SK-N-SH (cell line): ENCODE measurements around the gene A1BG. TPM values are rescaled to one million over a fixed set of nuclear protein-coding genes. Genes with fewer than 3 reads are reported as not detected.
"Not testable (repeated sequence)": the region's sequence is repeated elsewhere in the genome, so short reads cannot be mapped to it uniquely, and the experiment has no call there.

Experiments used
- CTCF ChIA-PET: fragments of 300-600, 350-600 bp; formaldehyde crosslinking; extraction: SDS; loops from one replicate; lab custom pipeline; 2021; lab: Yijun Ruan, JAX
- POLR2A ChIA-PET: fragments of 350-600 bp; sonication (Branson Sonifier 250); formaldehyde crosslinking; extraction: SDS; loops from one replicate; lab custom pipeline; 2020; ENCODE audit warnings: antibody characterized with exemption, inconsistent platforms; lab: Yijun Ruan, JAX
- DNase-seq: peaks from one replicate; pipeline ENCODE4 v3.0.0; 2012
- H2AFZ ChIP-seq: fragments of 200-600 bp; sonication (generic); 2 replicates; pipeline ENCODE4 v1.8.1; 2016; ENCODE audit warnings: antibody characterized with exemption, mild to moderate bottlenecking, low read depth
- H3F3A ChIP-seq: fragments of 200-600 bp; sonication (generic); replicated peaks from 2 replicates; pipeline ENCODE3; 2016; ENCODE audit warnings: antibody characterized with exemption, mild to moderate bottlenecking; ENCODE audit not compliant: insufficient read depth
- H3K27ac ChIP-seq, 2 experiments: fragments of 200-500 bp in 1 of 2; fragments of 200-600 bp in 1 of 2; sonication (Bioruptor generic) in 1 of 2; sonication (generic), shearing (Covaris generic) in 1 of 2; 2 replicates each; pipeline versions ENCODE4 v1.5.1 to v1.6.1; 2014 to 2016; ENCODE audit warnings: low read depth in 2 of 2, inconsistent platforms in 1 of 2, low read length in 1 of 2, mild to moderate bottlenecking in 1 of 2, mixed read lengths in 1 of 2
- H3K27me3 ChIP-seq: fragments of 200-600 bp; sonication (generic), shearing (Covaris generic); 2 replicates; pipeline ENCODE4 v1.6.1; 2016; ENCODE audit warnings: mixed run types; ENCODE audit not compliant: insufficient read depth
- H3K36me3 ChIP-seq, 2 experiments: fragments of 200-500 bp in 1 of 2; fragments of 200-600 bp in 1 of 2; sonication (Bioruptor generic) in 1 of 2; sonication (generic) in 1 of 2; replicated peaks in 1 of 2; 2 replicates each; pipeline versions ENCODE3 to v1.5.1; 2014 to 2016; ENCODE audit warnings: low read length in 1 of 2, mild to moderate bottlenecking in 1 of 2; ENCODE audit not compliant: insufficient read depth in 2 of 2, control insufficient read depth in 1 of 2
- H3K4me1 ChIP-seq, 2 experiments: fragments of 200-500 bp in 1 of 2; fragments of 200-600 bp in 1 of 2; sonication (Bioruptor generic) in 1 of 2; sonication (generic), shearing (Covaris generic) in 1 of 2; 2 replicates each; pipeline versions ENCODE4 v1.5.1 to v1.6.1; 2014 to 2016; ENCODE audit warnings: low read depth in 1 of 2, low read length in 1 of 2, mixed run types in 1 of 2; ENCODE audit not compliant: insufficient read depth in 2 of 2, control insufficient read depth in 1 of 2
- H3K4me2 ChIP-seq: fragments of 200-600 bp; sonication (generic), shearing (Covaris generic); 2 replicates; pipeline ENCODE4 v1.6.1; 2017; ENCODE audit warnings: mixed run types
- H3K4me3 ChIP-seq, 2 experiments: fragments of 200-500 bp in 1 of 2; fragments of 200-600 bp in 1 of 2; sonication (Bioruptor generic) in 1 of 2; sonication (generic), shearing (Covaris generic) in 1 of 2; 2 replicates each; pipeline versions ENCODE4 v1.5.1 to v1.8.1; 2014 to 2016; ENCODE audit warnings: low read depth in 2 of 2, inconsistent platforms in 1 of 2, low read length in 1 of 2, mild to moderate bottlenecking in 1 of 2, mixed read lengths in 1 of 2, moderate library complexity in 1 of 2
- H3K79me2 ChIP-seq: fragments of 200-600 bp; sonication (generic); 2 replicates; pipeline ENCODE4 v1.8.1; 2017; ENCODE audit warnings: mild to moderate bottlenecking; ENCODE audit not compliant: insufficient read depth
- H3K9ac ChIP-seq: fragments of 200-600 bp; sonication (generic); 2 replicates; pipeline ENCODE4 v1.6.1; 2017; ENCODE audit warnings: mixed run types
- H3K9me2 ChIP-seq: fragments of 200-600 bp; sonication (generic); 2 replicates; pipeline ENCODE4 v1.6.1; 2017; ENCODE audit warnings: mixed run types
- H3K9me3 ChIP-seq: fragments of 200-600 bp; sonication (generic); 2 replicates; pipeline ENCODE4 v1.6.1; 2017; ENCODE audit warnings: mixed run types, mild to moderate bottlenecking, moderate library complexity
- H4K20me1 ChIP-seq: fragments of 200-600 bp; sonication (generic); 2 replicates; pipeline ENCODE4 v1.6.1; 2017; ENCODE audit warnings: mild to moderate bottlenecking, mixed run types; ENCODE audit not compliant: insufficient read depth
- EP300 ChIP-seq, 2 experiments: IDR thresholded peaks; 2 replicates each; pipeline versions ENCODE4 v1.4.0 to v1.6.1; 2012; ENCODE audit warnings: borderline replicate concordance in 1 of 2, low read depth in 1 of 2, low read length in 1 of 2
- EZH2phosphoT487 ChIP-seq: fragments of 200-600 bp; sonication (generic); IDR thresholded peaks from 2 replicates; pipeline ENCODE4 v1.6.1; 2017; ENCODE audit warnings: low read depth, mixed run types, mild to moderate bottlenecking, antibody characterized with exemption, moderate library complexity, borderline replicate concordance
- GATA2 ChIP-seq: sonication (generic); formaldehyde crosslinking; IDR thresholded peaks from 2 replicates; pipeline ENCODE4 v1.5.0; 2020; ENCODE audit warnings: mild to moderate bottlenecking, missing genetic modification reagents
- IRF3 ChIP-seq: fragments of 150-350 bp; IDR thresholded peaks from 2 replicates; pipeline ENCODE4 v1.6.1; 2016; ENCODE audit warnings: mild to moderate bottlenecking, low read depth, low read length
- MXI1 ChIP-seq: IDR thresholded peaks from 2 replicates; pipeline ENCODE4 v1.6.1; 2012; ENCODE audit warnings: mild to moderate bottlenecking, low read depth, low read length, improper control_type of control experiment
- NRF1 ChIP-seq: IDR thresholded peaks from 2 replicates; pipeline ENCODE4 v1.6.1; 2012; ENCODE audit warnings: low read depth, mild to moderate bottlenecking, low read length
- POLR2AphosphoS5 ChIP-seq: IDR thresholded peaks from 2 replicates; pipeline ENCODE4 v1.6.1; 2012; ENCODE audit warnings: low read depth, low read length
- RCOR1 ChIP-seq: fragments of 150-350 bp; IDR thresholded peaks from 2 replicates; pipeline ENCODE4 v1.6.1; 2017; ENCODE audit warnings: antibody characterized with exemption, low read length
- SIN3A ChIP-seq: IDR thresholded peaks from 2 replicates; pipeline ENCODE4 v1.6.1; 2012; ENCODE audit warnings: low read depth, mild to moderate bottlenecking, low read length, moderate library complexity, borderline replicate concordance
- SMC3 ChIP-seq: IDR thresholded peaks from 2 replicates; pipeline ENCODE4 v1.6.1; 2012; ENCODE audit warnings: low read depth, low read length, improper control_type of control experiment
- TAF1 ChIP-seq: IDR thresholded peaks from 2 replicates; pipeline ENCODE4 v1.6.1; 2012; ENCODE audit warnings: low read depth, mild to moderate bottlenecking, low read length, moderate library complexity, borderline replicate concordance
- TEAD4 ChIP-seq: IDR thresholded peaks from 2 replicates; pipeline ENCODE4 v1.4.0; 2012; ENCODE audit warnings: mild to moderate bottlenecking, borderline replicate concordance; ENCODE audit not compliant: insufficient read depth
- WGBS: methylation state at CpG from one replicate; pipeline ENCODE4 v1.1.6; 2017; ENCODE audit warnings: low lambda C conversion rate; 5-methylcytosine and 5-hydroxymethylcytosine counted together
- polyA plus RNA-seq, 3 experiments: library from polyadenylated mRNA; depleted of rRNA; stranded (reverse); fragments of >200 nt; gene quantifications; 2 replicates each; pipeline ENCODE4 v1.2.3, GENCODE V29; 2012
- TF ChIP-seq, protein P1 (sequence below): IDR thresholded peaks from 2 replicates; pipeline ENCODE4 v1.4.0; 2012; ENCODE audit warnings: low read depth, borderline replicate concordance

A1BG gene
- polyA plus RNA-seq, 1 of the 3 experiments (the other 2 are of a cell fraction), result 62.6 TPM

DNA sequence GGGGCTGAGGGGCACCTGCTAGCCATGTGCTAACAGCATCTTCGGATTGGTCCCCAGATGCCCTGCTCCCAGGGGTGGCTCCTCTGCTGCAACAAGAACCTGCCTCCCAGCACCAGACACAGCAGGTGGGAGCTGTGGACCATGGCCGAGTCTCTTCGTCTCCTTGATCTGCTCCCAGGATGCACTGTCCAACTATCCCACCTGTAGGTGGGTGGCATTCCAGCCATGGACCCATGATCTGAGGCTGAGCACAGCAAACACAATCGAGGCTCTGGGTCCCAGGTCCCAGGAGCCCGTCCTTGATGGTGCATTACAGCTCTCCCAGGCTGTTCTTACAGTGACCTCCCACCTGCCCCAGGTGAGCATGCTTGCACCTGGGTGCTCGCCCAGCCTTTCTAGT, 26.0 kb upstream of the A1BG start:
- ChIA-PET POLR2A (interaction anchor here (0.9 to 1.3 kb wide), 3 partner anchors 17 to 29 kb away, joined by 3 to 7 read pairs (median 3); partner anchors contain the start of genes ZNF497 and ZNF584), CTCF (interaction anchor here (1.7 kb wide), 1 partner anchor 139 kb away, joined by 3 read pairs; no protein-coding TSS in a partner anchor)
- H4K20me1 ChIP-seq, result no peaks in the 10 kb centered on the region
- H3K4me2 ChIP-seq, result peak overlapping the region; percentile 98; the same call in 1 of the 2 replicates
- H3K27me3 ChIP-seq, result no peaks in the 10 kb centered on the region
- H3K9me3 ChIP-seq, result no peaks in the 10 kb centered on the region
- peaks cover 5 to 18% of the 10 kb centered on the region in 2 experiments; a peak in 1 of 4 replicates for H3K4me1 ChIP-seq
- H3K9ac ChIP-seq, result no peak overlapping the region
- H3K9me2 ChIP-seq, result no peaks in the 10 kb centered on the region
- 66% methylated on average over 4 of the region's 6 CpGs for WGBS
- H3K79me2 ChIP-seq, result peaks cover 19% of the 10 kb centered on the region
- no peak overlapping the region for H2AFZ ChIP-seq
- no peak for DNase-seq
- peaks cover 12% of the 10 kb centered on the region for H3F3A ChIP-seq
- no peak overlapping the region for H3K27ac ChIP-seq
- TF ChIP-seq SIN3A (no peak), RCOR1 (no peak), EP300 (IDR thresholded peaks at IDR 0.05; ENCODE audit: borderline replicate concordance in 1 of 2, low read depth in 1 of 2, low read length in 1 of 2) (no peak), EZH2phosphoT487 (no peak), POLR2AphosphoS5 (no peak), NRF1 (no peak), IRF3 (no peak), SMC3 (no peak), GATA2 (CRISPR knock-in tag) (no peak), TEAD4 (no peak), MXI1 (no peak), TAF1 (no peak)
- TF ChIP-seq, protein P1, sequence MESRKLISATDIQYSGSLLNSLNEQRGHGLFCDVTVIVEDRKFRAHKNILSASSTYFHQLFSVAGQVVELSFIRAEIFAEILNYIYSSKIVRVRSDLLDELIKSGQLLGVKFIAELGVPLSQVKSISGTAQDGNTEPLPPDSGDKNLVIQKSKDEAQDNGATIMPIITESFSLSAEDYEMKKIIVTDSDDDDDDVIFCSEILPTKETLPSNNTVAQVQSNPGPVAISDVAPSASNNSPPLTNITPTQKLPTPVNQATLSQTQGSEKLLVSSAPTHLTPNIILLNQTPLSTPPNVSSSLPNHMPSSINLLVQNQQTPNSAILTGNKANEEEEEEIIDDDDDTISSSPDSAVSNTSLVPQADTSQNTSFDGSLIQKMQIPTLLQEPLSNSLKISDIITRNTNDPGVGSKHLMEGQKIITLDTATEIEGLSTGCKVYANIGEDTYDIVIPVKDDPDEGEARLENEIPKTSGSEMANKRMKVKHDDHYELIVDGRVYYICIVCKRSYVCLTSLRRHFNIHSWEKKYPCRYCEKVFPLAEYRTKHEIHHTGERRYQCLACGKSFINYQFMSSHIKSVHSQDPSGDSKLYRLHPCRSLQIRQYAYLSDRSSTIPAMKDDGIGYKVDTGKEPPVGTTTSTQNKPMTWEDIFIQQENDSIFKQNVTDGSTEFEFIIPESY, result no peak
- H3K4me3 ChIP-seq, result no peak overlapping the region
- no peaks in the 10 kb centered on the region for H3K36me3 ChIP-seq

- not testable (repeated sequence) for H3K27me3 ChIP-seq
Measured at GRCh38 chr19:58376724-58377123, 23.4 kb upstream of the A1BG start.

More at GRCh38 chr19:58376724-58377123, 23.4 kb upstream of the A1BG start:
- H3K9ac ChIP-seq, H2AFZ ChIP-seq, H3K4me3 ChIP-seq, H3K9me3 ChIP-seq, H3K79me2 ChIP-seq, H3K9me2 ChIP-seq, H4K20me1 ChIP-seq, POLR2A ChIA-PET, H3K27ac ChIP-seq, H3F3A ChIP-seq, H3K4me2 ChIP-seq, H3K36me3 ChIP-seq, DNase-seq: not testable (repeated sequence)
- CTCF ChIA-PET, result interaction anchor here (1.4 kb wide), 1 partner anchor 143 kb away, joined by 3 read pairs; the partner anchor contains the start of gene ZBTB45
- H3K4me1 ChIP-seq, result peaks cover 0 to 12% of the 10 kb centered on the region in 2 experiments; a peak in 1 of 4 replicates
- 77% methylated on average over 7 of the region's 7 CpGs for WGBS
